ENCODE results near the gene LTBP3. TPM values are rescaled to one million over a fixed set of nuclear protein-coding genes. Genes with fewer than 3 reads are reported as not detected.

LTBP3 gene
- total and polyA plus RNA-seq, 2 donors (not counting 3 experiments of a cell fraction or from before 2014, with no cell fraction given), result 120 to 209 TPM

DNA sequence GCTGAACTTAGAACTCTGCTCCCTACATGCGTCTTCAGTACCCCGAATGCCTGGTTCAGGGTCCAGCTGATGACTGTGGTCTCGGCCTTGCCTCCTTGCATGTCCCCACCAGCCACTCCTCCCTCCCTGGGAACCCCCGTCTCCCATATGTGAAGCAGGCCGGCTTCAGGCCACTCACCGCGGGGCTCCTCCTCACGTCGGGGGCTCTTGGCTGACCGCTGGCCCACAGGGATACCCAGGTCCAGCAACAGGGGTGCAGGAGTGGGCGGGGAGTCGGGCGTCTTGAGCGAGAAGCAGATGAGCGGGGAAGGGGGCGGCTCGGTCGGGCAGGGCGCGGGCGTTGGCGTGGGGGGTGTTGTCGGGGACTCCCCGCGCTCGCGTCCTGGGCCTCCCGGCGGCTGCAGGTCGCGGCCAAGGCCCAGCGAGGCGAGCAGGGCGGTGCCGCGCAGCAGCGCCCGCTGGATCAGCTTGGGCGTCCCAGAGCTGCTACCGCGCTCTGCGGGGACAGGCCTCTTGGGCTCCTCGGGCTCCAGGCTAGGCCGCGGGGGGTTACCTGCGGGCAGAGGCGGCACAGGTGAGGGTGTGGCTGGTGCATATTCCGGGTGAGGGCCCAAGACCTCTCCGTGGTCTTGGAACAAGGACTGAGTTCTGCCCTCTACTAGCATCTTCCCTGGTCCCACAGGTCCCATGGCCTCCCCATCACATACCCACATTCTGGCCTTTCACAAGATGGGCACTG lies 41.2 kb upstream of the LTBP3 start:
- DNase-seq (ENCODE audit: low read depth, low spot score) (no peak), FAIRE-seq (no peak)
- Histone ChIP-seq H2AFZ (ENCODE audit: low read depth, low read length) (no peak overlapping the region), H3K27ac (ENCODE audit: insufficient read depth, low read depth, low read length) (no peak overlapping the region), H3K4me3 (replicated peaks in 1 of 3; ENCODE audit: insufficient read depth in 1 of 3, low read depth in 1 of 3, low read length in 3 of 3) (no peak overlapping the region), H3K9me1 (replicated peaks; ENCODE audit: control insufficient read depth, extremely low read depth, insufficient read depth, low read length) (no peaks in the 10 kb centered on the region), H3K36me3 (ENCODE audit: control insufficient read depth in 2 of 2, extremely low read depth in 1 of 2, insufficient read depth in 2 of 2, low read length in 2 of 2) (peaks cover 11 to 49% of the 10 kb centered on the region in 2 experiments), H3K79me2 (ENCODE audit: control insufficient read depth, insufficient read depth, low read length) (no peaks in the 10 kb centered on the region), H3K27me3 (ENCODE audit: control insufficient read depth in 2 of 2, insufficient read depth in 2 of 2, low read length in 2 of 2) (no peaks in the 10 kb centered on the region), H3K4me1 (ENCODE audit: control insufficient read depth, extremely low read depth, insufficient read depth, low read length) (no peaks in the 10 kb centered on the region), H3K4me2 (ENCODE audit: insufficient read depth, low read length) (no peak overlapping the region), H3K9ac (replicated peaks; ENCODE audit: extremely low read depth, insufficient read depth, low read length) (no peak overlapping the region), H4K20me1 (replicated peaks; ENCODE audit: control insufficient read depth, extremely low read depth, insufficient read depth, low read length) (no peaks in the 10 kb centered on the region), H3K9me3 (replicated peaks; ENCODE audit: control insufficient read depth, insufficient read depth, low read length) (no peaks in the 10 kb centered on the region)
- BruUV-seq (replicated peaks), result no TSS peak
- TF ChIP-seq POLR2A (IDR thresholded peaks at IDR 0.05; ENCODE audit: low read depth, low read length) (no peak), GATA2 (IDR thresholded peaks at IDR 0.05; ENCODE audit: insufficient read depth, insufficient read length, low read depth, low read length) (no peak), MAX (IDR thresholded peaks at IDR 0.05; ENCODE audit: insufficient read depth, insufficient read length) (no peak), MYC (IDR thresholded peaks at IDR 0.05; ENCODE audit: low read depth, low read length) (no peak), JUN (IDR thresholded peaks at IDR 0.05; ENCODE audit: borderline replicate concordance, insufficient read depth, insufficient read length, low read depth) (no peak), EZH2 (IDR thresholded peaks at IDR 0.05; ENCODE audit: borderline replicate concordance, low read depth, low read length, severe bottlenecking) (no peak), CTCF (IDR thresholded peaks at IDR 0.05; ENCODE audit: extremely low read depth in 1 of 2, insufficient read depth in 1 of 2, low read depth in 1 of 2, low read length in 2 of 2) (no peak), POLR2AphosphoS5 (IDR thresholded peaks at IDR 0.05; ENCODE audit: insufficient read depth, low read depth, low read length) (no peak), FOS (IDR thresholded peaks at IDR 0.05; ENCODE audit: borderline replicate concordance, insufficient read depth, low read length) (no peak)
- ChIA-PET CTCF (interaction anchor here (1.4 kb wide), 1 partner anchor 8 kb away, joined by 5 read pairs; no protein-coding TSS in a partner anchor), POLR2A (no interaction called here)
- intact Hi-C loops (cut with micrococcal nuclease), result no loop called here
- dilution Hi-C loops (cut with MboI; ENCODE audit: extremely low pct_ligation_motif_present, low sequenced_read_pairs), result no loop called here

Data from endothelial cell of umbilical vein (primary cell).